Stimulated activated CD4-positive, alpha-beta T cell treated with anti-CD3 and anti-CD28 coated beads, Interleukin-12 subunit alpha, Interleukin-12 subunit beta, amount 100 ng/mL, for 24 hours (primary cell): ENCODE data around the gene LIMS2.

ENCODE experiments used
- DNase-seq, 2 experiments: peaks; one replicate each; pipeline ENCODE4 v3.0.0-alpha.2; 2020; ENCODE audit warnings: low read depth in 2 of 2

LIMS2 gene

GRCh38 chr2:127634626-127635379 lies 40.5 kb downstream of the LIMS2 start:
- no peak for DNase-seq

- no peak for DNase-seq
Observed at GRCh38 chr2:127634066-127634617, 41.2 kb downstream of the LIMS2 start.

DNA sequence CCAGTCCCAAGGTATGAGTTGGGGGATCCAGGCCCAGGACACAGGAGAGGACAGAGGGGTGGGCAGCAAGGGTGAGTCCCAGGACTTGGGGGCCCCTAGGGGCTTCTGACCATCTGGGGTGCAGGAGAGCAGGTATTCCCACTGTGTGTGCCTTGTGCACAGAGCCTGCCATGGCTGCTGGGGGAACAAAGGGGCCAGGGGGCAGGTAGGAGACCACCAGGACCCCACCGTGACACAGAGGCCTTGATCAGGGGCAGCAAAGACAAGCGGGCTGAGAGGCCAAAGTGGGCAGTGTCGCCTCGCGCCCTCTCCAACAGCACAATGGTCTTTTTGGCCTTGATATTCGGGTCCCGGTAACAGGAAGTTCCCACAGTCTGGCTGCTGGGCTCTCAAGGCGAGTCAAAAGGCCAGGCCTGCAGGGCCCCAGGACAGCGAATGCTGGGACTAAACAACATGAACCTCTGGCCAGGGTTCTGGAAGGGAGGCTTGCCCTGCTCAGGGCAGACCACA lies 41.7 kb downstream of the LIMS2 start:
- DNase-seq: no peak

DNA sequence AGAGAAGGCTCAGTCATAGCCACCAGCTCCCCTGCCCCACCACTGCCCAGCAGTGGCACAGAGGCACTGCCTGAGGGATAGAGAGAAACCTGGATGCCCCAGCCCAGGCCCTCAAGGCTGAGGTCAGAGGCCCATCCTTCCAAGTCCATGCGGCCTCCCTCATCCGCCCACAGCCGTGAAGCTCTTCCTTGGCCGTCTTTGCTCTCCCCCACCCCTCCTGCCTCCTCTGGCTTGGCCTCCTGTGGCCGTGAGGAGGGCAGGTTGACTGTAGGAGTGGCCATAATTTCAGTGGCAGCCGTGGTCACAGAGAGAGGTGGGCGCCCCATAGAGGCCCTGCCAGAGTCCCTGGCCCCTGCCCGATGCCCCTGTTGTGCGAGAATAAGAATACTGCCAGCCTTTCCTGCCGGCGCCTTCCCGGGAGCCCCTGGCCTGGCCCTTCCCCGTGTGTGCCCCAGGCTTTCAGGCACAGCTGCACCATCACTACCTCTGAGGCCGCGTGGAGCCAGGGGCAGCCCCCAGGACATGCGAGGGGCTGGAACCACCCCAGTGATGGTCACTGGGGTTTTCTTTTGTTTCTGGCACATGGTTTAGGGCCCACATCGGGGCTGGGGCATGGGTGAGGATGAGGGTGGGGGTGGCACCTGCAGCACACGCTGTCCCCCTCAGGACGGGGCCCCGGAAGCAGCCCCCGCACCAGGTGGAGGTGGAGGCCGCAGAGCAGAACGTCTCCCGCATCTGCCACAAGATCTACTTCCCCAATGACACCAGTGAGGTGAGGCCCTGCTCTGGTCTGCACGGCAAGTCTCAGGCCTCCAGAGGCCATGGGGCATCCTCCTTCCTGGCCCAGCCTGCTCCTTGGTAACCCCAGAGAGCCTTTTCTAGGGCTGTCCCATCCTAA lies 42.5 kb downstream of the LIMS2 start:
- no peak for DNase-seq

DNA sequence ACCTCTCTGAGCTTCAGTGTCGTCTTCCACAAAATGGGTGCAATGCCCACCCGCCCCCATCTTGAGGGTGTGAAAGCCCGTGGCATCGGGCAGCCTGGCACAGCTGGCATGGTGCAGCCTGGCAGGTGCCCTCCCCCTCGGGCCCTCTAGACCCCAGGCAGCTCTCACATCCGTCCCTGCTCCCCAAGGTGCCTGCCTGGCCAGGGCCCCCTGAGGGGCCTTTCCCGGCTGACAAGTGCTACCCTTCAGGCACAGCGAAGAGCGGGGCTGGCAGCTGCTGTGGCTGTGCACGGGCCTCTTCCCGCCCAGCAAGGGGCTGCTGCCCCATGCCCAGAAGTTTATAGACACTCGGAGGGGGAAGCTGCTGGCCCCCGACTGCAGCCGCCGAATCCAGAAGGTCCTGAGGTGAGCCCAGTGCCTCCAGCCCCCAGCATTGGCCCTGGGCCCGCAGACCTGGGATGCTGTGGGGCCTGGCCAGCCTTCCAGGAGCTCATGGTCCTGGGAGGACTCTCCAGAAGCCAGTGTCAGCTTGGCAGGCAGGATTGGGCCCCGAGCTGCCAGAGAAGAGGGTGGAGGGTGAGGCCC lies 43.2 kb downstream of the LIMS2 start:
- DNase-seq: no peak

GRCh38 chr2:127631541-127631996 lies 43.8 kb downstream of the LIMS2 start:
- DNase-seq: no peak

GRCh38 chr2:127630864-127631540 lies 44.3 kb downstream of the LIMS2 start:
- no peak for DNase-seq

- DNase-seq: no peak
Observed at GRCh38 chr2:127630096-127630863, 45.0 kb downstream of the LIMS2 start.

DNA sequence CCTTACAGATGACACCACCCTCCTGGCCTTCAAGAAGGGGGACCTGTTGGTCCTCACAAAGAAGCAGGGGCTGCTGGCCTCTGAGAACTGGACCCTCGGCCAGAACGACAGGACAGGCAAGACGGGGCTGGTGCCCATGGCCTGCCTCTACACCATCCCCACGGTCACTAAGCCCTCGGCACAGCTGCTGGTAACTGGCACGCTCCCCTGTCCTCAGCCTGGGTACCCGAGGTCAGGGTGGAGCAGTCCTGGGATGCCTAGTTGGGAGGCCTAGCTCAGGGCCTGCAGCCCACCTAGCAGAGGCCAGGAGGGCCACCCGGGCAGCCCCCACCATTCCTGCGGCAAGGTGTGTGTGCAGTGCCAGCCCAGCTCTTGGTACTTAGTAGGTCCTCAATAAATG lies 45.7 kb downstream of the LIMS2 start:
- no peak for DNase-seq

DNA sequence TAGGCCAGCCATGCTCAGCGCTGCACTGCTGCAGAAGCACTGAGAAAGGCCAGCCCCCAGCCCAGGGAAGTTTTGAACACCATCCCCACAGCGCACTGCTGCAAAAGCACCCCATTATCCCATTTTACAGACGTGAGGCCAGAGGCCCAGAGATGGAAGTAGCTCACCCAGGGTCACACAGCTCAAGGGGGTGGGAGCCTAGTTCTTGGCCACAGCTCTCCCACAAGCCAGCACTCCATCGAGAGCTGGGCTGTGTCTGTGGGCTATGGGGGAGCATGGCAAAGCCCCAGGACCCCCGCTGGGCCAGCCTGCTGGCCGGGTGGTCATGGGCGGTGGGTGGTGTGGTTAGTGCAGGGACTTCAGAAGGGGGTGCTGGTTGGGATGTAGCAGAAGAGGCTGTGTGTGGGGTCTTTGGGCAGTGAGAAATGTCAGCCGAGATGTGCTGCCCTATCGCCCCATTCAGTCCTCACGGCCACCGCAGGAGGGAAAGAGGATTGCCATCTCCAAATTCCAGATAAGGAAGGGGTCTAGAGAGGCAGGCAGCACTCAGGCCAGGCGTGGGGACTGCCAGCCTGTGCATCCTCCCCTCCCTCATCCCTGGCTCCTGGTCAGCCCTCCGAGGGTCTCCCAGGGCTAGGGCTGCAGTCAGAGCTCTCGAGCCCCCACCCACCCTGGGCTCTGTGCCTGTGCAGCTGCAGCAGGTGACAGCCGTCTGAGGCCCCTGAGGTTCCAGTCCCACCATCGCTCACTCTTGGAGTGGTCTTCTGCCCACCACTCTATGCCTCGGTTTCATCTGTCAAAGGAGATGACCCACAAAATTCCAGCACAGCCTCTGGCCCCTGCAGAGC lies 46.3 kb downstream of the LIMS2 start:
- no peak for DNase-seq

GRCh38 chr2:127627740-127628571 lies 47.4 kb downstream of the LIMS2 start:
- no peak for DNase-seq

- no peak for DNase-seq
Observed at GRCh38 chr2:127626917-127627739, 48.2 kb downstream of the LIMS2 start.

DNA sequence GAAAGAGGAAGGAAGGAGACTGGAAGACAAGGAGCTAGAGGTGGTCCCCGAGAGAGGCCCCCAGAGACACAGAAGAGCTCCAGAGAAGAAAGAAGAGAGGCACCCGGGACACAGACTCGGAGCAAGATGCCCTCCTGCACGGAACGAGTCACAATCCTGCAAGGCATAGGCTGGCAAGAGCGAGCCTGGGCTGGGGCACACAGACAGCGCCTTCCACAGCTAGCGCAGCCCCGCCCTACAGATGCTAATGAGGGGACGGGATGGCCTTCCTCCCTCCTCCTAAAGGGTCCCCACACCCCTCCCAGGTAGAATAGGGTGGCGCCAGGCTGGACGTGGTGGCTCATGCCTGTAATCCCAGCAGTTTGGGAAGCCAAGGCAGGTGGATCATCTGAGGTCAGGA lies 49.2 kb downstream of the LIMS2 start:
- DNase-seq: no peak

GRCh38 chr2:127625572-127625951 lies 49.8 kb downstream of the LIMS2 start:
- no peak for DNase-seq

DNA sequence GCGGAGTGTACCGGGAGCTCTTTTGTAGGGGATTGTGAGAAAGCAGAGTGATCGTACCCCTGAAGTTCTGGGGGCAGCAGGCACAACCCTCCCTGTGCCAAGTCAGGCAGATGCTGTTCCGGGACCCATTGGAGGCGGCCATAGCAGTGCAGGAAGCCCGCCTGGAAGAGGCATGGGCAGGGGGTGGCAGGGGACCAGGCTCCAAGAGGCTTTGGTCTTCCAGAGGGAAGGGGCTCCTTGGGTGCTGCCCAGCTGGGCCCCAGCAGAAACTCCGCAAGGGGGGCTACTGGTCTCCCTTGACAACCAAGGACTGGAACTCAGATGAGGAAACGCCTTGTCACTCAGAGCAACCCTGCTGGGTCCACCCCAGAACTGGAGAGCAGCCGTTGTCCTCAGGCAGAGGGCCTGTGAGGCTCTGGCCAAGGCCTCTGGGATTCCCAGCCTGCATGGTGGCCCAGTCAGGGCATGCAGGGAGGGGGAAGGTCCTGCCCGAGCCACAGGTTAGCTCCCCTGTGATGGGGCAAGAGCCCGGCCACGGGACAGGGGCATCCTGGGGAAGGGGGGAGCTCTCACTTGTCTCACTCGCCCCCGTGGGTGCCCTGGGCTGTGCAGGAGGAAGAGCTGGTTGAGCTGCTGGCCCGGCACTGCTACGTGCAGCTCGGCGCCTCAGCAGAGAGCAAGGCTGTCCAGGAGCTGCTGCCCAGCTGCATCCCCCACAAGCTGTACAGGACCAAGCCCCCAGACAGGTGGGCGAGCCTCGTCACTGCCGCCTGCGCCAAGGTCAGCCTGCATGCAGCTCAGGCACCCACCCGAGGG lies 50.4 kb downstream of the LIMS2 start:
- DNase-seq: no peak

GRCh38 chr2:127624320-127624755 lies 51.0 kb downstream of the LIMS2 start:
- no peak for DNase-seq
